DND-41 (cell line): ENCODE measurements around the gene GFM1.

Source experiments
- CTCF ChIP-seq: IDR thresholded peaks from 2 replicates; pipeline ENCODE4 v1.5.1; 2012; ENCODE audit warnings: borderline replicate concordance, low read length, moderate library complexity, mild to moderate bottlenecking; ENCODE audit not compliant: poor library complexity, severe bottlenecking; ENCODE audit errors: extremely low read depth
- EZH2 ChIP-seq: IDR thresholded peaks from 3 replicates; pipeline ENCODE4 v1.6.1; 2012; ENCODE audit warnings: borderline replicate concordance, low read depth, mild to moderate bottlenecking, moderate library complexity, low read length, inconsistent platforms; ENCODE audit not compliant: severe bottlenecking

GRCh38 chr3:158735296-158736033, 91.1 kb downstream of the GFM1 start:
- TF ChIP-seq EZH2 (no peak), CTCF (no peak)
